Endothelial cell of umbilical vein (primary cell): Measurements from ENCODE around the gene ZNF777. TPM values are rescaled to one million over a fixed set of nuclear protein-coding genes. Genes with fewer than 3 reads are reported as not detected.

Experiments used
- BruUV-seq: library from RNA; stranded (reverse); fragments of 400-500 nt; replicated peaks from 2 replicates; lab custom pipeline; 2021; lab: Mats Ljungman, UMichigan
- CTCF ChIA-PET: fragments of 300-600, 350-600 bp; sonication (Branson Sonifier 250); formaldehyde crosslinking; loops from one replicate; lab custom pipeline; 2021; ENCODE audit warnings: antibody characterized with exemption, inconsistent platforms; lab: Charles Lee
- POLR2A ChIA-PET: fragments of 300-600, 350-600 bp; sonication (Branson Sonifier 250); formaldehyde crosslinking; loops from one replicate; lab custom pipeline; 2021; ENCODE audit warnings: antibody characterized with exemption, inconsistent platforms; lab: Charles Lee
- DNase-seq: peaks from one replicate; pipeline ENCODE4 v3.0.0-alpha.2; 2011; ENCODE audit warnings: low read depth, low spot score
- FAIRE-seq: peaks from 2 replicates; lab custom pipeline; 2011; peaks lifted over from hg19 to GRCh38; lab: Jason Lieb, UNC
- H2AFZ ChIP-seq: 2 replicates; pipeline ENCODE4 v1.6.0; 2012; ENCODE audit warnings: low read depth, low read length, control low read depth, inconsistent platforms
- H3K27ac ChIP-seq: 2 replicates; pipeline ENCODE4 v1.5.1; 2011; ENCODE audit warnings: low read depth, mild to moderate bottlenecking, control low read depth, low read length, moderate library complexity; ENCODE audit not compliant: insufficient read depth
- H3K27me3 ChIP-seq, 2 experiments: 2 replicates each; pipeline versions ENCODE4 v1.6.0 to v1.6.1; 2011; ENCODE audit warnings: low read length in 2 of 2, mixed read lengths in 1 of 2; ENCODE audit not compliant: control insufficient read depth in 2 of 2, insufficient read depth in 2 of 2
- H3K36me3 ChIP-seq, 2 experiments: 2 replicates in 1 of 2; 3 replicates in 1 of 2; pipeline ENCODE4 v1.5.1; 2011; ENCODE audit warnings: low read length in 2 of 2, mild to moderate bottlenecking in 1 of 2, moderate library complexity in 1 of 2; ENCODE audit not compliant: control insufficient read depth in 2 of 2, insufficient read depth in 2 of 2; ENCODE audit errors: extremely low read depth in 1 of 2
- H3K4me1 ChIP-seq: 3 replicates; pipeline ENCODE4 v1.5.1; 2011; ENCODE audit warnings: mild to moderate bottlenecking, low read length; ENCODE audit not compliant: control insufficient read depth, insufficient read depth; ENCODE audit errors: extremely low read depth
- H3K4me2 ChIP-seq: 2 replicates; pipeline ENCODE4 v1.6.1; 2011; ENCODE audit warnings: low read length, control low read depth, mixed read lengths; ENCODE audit not compliant: insufficient read depth
- H3K4me3 ChIP-seq, 3 experiments: fragments of 200-600 bp in 1 of 3; sonication (generic), shearing (Covaris generic) in 1 of 3; replicated peaks in 1 of 3; 2 replicates each; pipeline ENCODE4 v1.5.1; 2011 to 2016; ENCODE audit warnings: control low read depth in 3 of 3, low read length in 3 of 3, mild to moderate bottlenecking in 2 of 3, inconsistent platforms in 1 of 3, low read depth in 1 of 3, moderate library complexity in 1 of 3; ENCODE audit not compliant: insufficient read depth in 1 of 3
- H3K79me2 ChIP-seq: 2 replicates; pipeline ENCODE4 v1.6.0; 2012; ENCODE audit warnings: low read length, inconsistent platforms; ENCODE audit not compliant: control insufficient read depth, insufficient read depth
- H3K9ac ChIP-seq: replicated peaks from 2 replicates; pipeline ENCODE3; 2011; ENCODE audit warnings: low read length, control low read depth; ENCODE audit not compliant: insufficient read depth; ENCODE audit errors: extremely low read depth
- H3K9me1 ChIP-seq: replicated peaks from 3 replicates; pipeline ENCODE4 v1.6.0; 2011; ENCODE audit warnings: mild to moderate bottlenecking, low read length; ENCODE audit not compliant: control insufficient read depth, insufficient read depth; ENCODE audit errors: extremely low read depth
- H3K9me3 ChIP-seq: replicated peaks from 2 replicates; pipeline ENCODE4 v1.5.1; 2012; ENCODE audit warnings: low read length, inconsistent platforms; ENCODE audit not compliant: control insufficient read depth, insufficient read depth
- H4K20me1 ChIP-seq: replicated peaks from 2 replicates; pipeline ENCODE3; 2011; ENCODE audit warnings: mild to moderate bottlenecking, low read length; ENCODE audit not compliant: control insufficient read depth, insufficient read depth; ENCODE audit errors: extremely low read depth
- EZH2 ChIP-seq: IDR thresholded peaks from 2 replicates; pipeline ENCODE4 v1.6.1; 2012; ENCODE audit warnings: borderline replicate concordance, low read depth, mild to moderate bottlenecking, moderate library complexity, low read length, inconsistent platforms; ENCODE audit not compliant: severe bottlenecking
- FOS ChIP-seq: IDR thresholded peaks from 2 replicates; pipeline ENCODE4 v1.6.1; 2011; ENCODE audit warnings: mild to moderate bottlenecking, low read length, moderate library complexity, borderline replicate concordance; ENCODE audit not compliant: insufficient read depth
- GATA2 ChIP-seq: IDR thresholded peaks from 2 replicates; pipeline ENCODE4 v1.7.0; 2011; ENCODE audit warnings: low read depth, mild to moderate bottlenecking, moderate library complexity, mixed read lengths, low read length; ENCODE audit not compliant: insufficient read length, insufficient read depth
- JUN ChIP-seq: IDR thresholded peaks from 2 replicates; pipeline ENCODE4 v1.6.1; 2011; ENCODE audit warnings: borderline replicate concordance, low read depth; ENCODE audit not compliant: insufficient read length, insufficient read depth
- MYC ChIP-seq: IDR thresholded peaks from one replicate; pipeline ENCODE4 v1.6.1; 2011; ENCODE audit warnings: mild to moderate bottlenecking, low read depth, low read length
- POLR2A ChIP-seq: IDR thresholded peaks from 2 replicates; pipeline ENCODE4 v1.6.1; 2012; ENCODE audit warnings: low read depth, mild to moderate bottlenecking, control low read depth, low read length
- POLR2AphosphoS5 ChIP-seq: IDR thresholded peaks from 2 replicates; pipeline ENCODE4 v1.6.1; 2012; ENCODE audit warnings: low read depth, mild to moderate bottlenecking, control low read depth, low read length, moderate library complexity; ENCODE audit not compliant: insufficient read depth
- dilution Hi-C: fragments of 300-500 bp; cut with MboI; formaldehyde crosslinking; loops from one replicate; pipeline ENCODE4 v1.15.0; 2019; ENCODE audit warnings: low sequenced_read_pairs; ENCODE audit not compliant: extremely low pct_ligation_motif_present
- intact Hi-C: fragments of 100-400 bp; cut with micrococcal nuclease; formaldehyde crosslinking; loops from one replicate; pipeline ENCODE4 v1.10.0; 2022
- polyA plus RNA-seq, 4 experiments: library from polyadenylated mRNA; depleted of rRNA in 3 of 4; stranded (reverse) in 3 of 4; unstranded in 1 of 4; fragments of >200 nt; gene quantifications; 2 replicates each; pipeline versions ENCODE4 v1.2.1 to v1.2.3, GENCODE V29; 2011 to 2012; ENCODE audit warnings: missing spikeins in 1 of 4
- total RNA-seq: library from RNA; stranded (reverse); gene quantifications from 2 replicates; pipeline ENCODE4 v1.2.3, GENCODE V29; 2021
- TF ChIP-seq, protein P1 (sequence below): IDR thresholded peaks from 2 replicates; pipeline ENCODE4 v1.6.1; 2011; ENCODE audit not compliant: insufficient read depth, insufficient read length
- TF ChIP-seq, protein P2 (sequence below), 2 donors: IDR thresholded peaks; 1 replicate in 1 of 2; 2 replicates in 1 of 2; pipeline ENCODE4 v1.5.1; 2011; ENCODE audit warnings: low read length in 2 of 2, mild to moderate bottlenecking in 2 of 2, moderate library complexity in 2 of 2, control low read depth in 1 of 2, inconsistent platforms in 1 of 2, low read depth in 1 of 2; ENCODE audit not compliant: insufficient read depth in 1 of 2; ENCODE audit errors: extremely low read depth in 1 of 2

ZNF777 gene
- total and polyA plus RNA-seq, 2 donors (not counting 3 experiments of a cell fraction or from before 2014, with no cell fraction given) = 7.4 to 11.1 TPM

DNA sequence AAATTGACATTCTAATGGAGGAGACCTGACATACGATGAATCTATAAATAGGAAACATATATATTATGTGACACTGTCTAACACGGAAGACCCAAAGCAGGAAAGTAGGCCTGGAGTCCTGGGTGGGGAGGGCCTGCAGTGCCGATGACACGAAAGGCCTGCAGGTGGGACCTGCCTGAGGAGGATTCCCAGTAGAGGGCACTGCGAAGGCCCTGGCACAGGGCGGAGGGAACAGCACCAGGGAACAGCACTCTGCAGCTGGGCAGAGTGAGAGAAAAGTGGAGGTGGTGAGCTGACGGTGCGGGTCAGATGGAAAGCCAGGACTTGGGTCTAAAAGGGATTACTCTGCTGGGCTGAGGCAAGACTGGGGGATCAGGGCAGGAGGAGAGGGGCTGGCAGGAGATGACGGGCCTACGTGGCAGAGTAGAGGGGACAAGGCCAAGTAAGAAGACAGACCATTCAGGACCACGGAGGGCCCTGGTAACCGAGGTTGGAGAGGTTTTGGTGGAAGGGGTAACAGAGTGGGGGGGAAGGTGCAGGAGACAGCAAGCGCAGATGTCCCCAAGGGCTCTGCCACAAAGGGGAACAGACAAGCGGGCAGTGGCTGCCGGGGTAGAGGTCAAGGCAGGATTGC is 28.6 kb upstream of the ZNF777 start:
- Histone ChIP-seq H3K4me2 (no peak overlapping the region), H3K9me1 (no peaks in the 10 kb centered on the region), H3K27ac (no peak overlapping the region), H3K9me3 (no peaks in the 10 kb centered on the region), H3K27me3 (no peaks in the 10 kb centered on the region), H3K9ac (no peak overlapping the region), H3K4me3 (no peak overlapping the region), H2AFZ (no peak overlapping the region), H3K4me1 (no peaks in the 10 kb centered on the region), H3K79me2 (peaks cover under 1% of the 10 kb centered on the region), H4K20me1 (no peaks in the 10 kb centered on the region), H3K36me3 (peaks cover 11 to 47% of the 10 kb centered on the region in 2 experiments)
- FAIRE-seq (no peak), DNase-seq (no peak)
- TF ChIP-seq, protein P1, sequence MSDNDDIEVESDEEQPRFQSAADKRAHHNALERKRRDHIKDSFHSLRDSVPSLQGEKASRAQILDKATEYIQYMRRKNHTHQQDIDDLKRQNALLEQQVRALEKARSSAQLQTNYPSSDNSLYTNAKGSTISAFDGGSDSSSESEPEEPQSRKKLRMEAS = no peak
- TF ChIP-seq, protein P2, sequence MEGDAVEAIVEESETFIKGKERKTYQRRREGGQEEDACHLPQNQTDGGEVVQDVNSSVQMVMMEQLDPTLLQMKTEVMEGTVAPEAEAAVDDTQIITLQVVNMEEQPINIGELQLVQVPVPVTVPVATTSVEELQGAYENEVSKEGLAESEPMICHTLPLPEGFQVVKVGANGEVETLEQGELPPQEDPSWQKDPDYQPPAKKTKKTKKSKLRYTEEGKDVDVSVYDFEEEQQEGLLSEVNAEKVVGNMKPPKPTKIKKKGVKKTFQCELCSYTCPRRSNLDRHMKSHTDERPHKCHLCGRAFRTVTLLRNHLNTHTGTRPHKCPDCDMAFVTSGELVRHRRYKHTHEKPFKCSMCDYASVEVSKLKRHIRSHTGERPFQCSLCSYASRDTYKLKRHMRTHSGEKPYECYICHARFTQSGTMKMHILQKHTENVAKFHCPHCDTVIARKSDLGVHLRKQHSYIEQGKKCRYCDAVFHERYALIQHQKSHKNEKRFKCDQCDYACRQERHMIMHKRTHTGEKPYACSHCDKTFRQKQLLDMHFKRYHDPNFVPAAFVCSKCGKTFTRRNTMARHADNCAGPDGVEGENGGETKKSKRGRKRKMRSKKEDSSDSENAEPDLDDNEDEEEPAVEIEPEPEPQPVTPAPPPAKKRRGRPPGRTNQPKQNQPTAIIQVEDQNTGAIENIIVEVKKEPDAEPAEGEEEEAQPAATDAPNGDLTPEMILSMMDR (IDR thresholded peaks at IDR 0.05; ENCODE audit: extremely low read depth in 1 of 2, insufficient read depth in 1 of 2, low read depth in 1 of 2, low read length in 2 of 2) = no peak
- TF ChIP-seq EZH2 (no peak), GATA2 (no peak), JUN (no peak), POLR2AphosphoS5 (no peak), MYC (no peak), FOS (no peak), POLR2A (no peak)
- intact Hi-C loops (loop anchor here (10.0 kb wide), 2 partner anchors 365 to 465 kb away; partner anchors contain the start of genes PDIA4 and ZNF425), dilution Hi-C loops (no loop called here)
- ChIA-PET CTCF (no interaction called here), POLR2A (no interaction called here)
- no TSS peak for BruUV-seq
